Measurements from ENCODE around the gene SORCS2.

GRCh38 chr4:7645956-7646355 is 453.6 kb downstream of the SORCS2 start:
- no peak for TF ChIP-seq CTCF (IDR thresholded peaks at IDR 0.05; ENCODE audit: poor library complexity, severe bottlenecking)
- TF ChIP-seq RAD21 (conservative IDR thresholded peaks at IDR 0.05) = no peak
- no peak for TF ChIP-seq EZH2 (IDR thresholded peaks at IDR 0.05; ENCODE audit: borderline replicate concordance, insufficient read depth, low read length, poor library complexity, severe bottlenecking)
- no peak for TF ChIP-seq TAF1 (IDR thresholded peaks at IDR 0.05; ENCODE audit: low read depth)
- no peak for TF ChIP-seq POLR2AphosphoS5 (IDR thresholded peaks at IDR 0.05)
- no peak for TF ChIP-seq SMC3 (conservative IDR thresholded peaks at IDR 0.05; ENCODE audit: poor library complexity)
- no peak for TF ChIP-seq REST (IDR thresholded peaks at IDR 0.05; ENCODE audit: borderline replicate concordance)
- TF ChIP-seq MXI1 (conservative IDR thresholded peaks at IDR 0.05; ENCODE audit: poor library complexity, severe bottlenecking) = no peak

All from neural cell (in vitro differentiated cells).